ENCODE measurements around the gene MPP4. TPM values are rescaled to one million over a fixed set of nuclear protein-coding genes. Genes with fewer than 3 reads are reported as not detected.

MPP4 gene
- total and polyA plus RNA-seq, 2 donors from 2014 or later, result 0.19 TPM; not detected in 1

DNA sequence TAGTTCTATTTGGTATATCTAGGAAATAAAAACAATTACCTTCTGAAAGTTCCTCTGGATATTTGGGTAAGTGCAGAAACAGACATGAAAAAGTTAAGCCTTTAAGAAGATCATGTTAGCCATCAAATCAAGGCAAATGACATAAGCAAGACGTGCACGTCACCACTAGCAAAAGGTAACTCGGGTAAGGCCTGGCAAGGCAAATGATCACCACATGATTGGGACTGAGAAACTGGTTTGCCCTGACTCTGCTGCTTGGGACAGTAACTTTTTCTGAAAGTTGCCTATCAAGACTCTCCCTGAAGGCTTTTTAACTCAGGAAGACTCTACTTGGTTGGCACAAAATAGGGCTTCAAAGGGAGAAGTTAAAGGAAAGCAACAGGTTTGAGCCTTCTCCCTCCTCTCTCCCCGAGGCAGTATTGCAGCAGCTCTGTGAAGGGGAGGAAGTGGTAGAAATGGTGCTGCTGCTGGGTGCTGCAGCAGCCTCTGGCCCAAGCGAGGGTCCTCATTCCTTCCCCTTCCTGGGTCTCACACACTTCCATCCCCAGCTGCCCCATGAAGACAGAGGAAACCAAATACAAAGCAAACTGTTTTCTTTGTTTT is 38.0 kb downstream of the MPP4 start:
- Histone ChIP-seq H3K9ac (ENCODE audit: low read length in 3 of 3) (no peak overlapping the region), H3K27ac (ENCODE audit: low read depth in 2 of 2, low read length in 2 of 2) (no peak overlapping the region), H3K4me1 (ENCODE audit: control insufficient read depth in 2 of 3, insufficient read depth in 2 of 3, low read depth in 1 of 3, low read length in 3 of 3) (no peaks in the 10 kb centered on the region), H3K9me3 (ENCODE audit: control insufficient read depth in 2 of 3, insufficient read depth in 1 of 3, low read length in 3 of 3) (no peaks in the 10 kb centered on the region), H3K4me3 (ENCODE audit: low read length in 3 of 3) (no peak overlapping the region), H3K27me3 (ENCODE audit: control insufficient read depth, insufficient read depth, low read length) (no peaks in the 10 kb centered on the region), H3K36me3 (ENCODE audit: control insufficient read depth in 2 of 3, insufficient read depth in 3 of 3, low read length in 3 of 3) (no peaks in the 10 kb centered on the region)
- TF ChIP-seq, protein P1, sequence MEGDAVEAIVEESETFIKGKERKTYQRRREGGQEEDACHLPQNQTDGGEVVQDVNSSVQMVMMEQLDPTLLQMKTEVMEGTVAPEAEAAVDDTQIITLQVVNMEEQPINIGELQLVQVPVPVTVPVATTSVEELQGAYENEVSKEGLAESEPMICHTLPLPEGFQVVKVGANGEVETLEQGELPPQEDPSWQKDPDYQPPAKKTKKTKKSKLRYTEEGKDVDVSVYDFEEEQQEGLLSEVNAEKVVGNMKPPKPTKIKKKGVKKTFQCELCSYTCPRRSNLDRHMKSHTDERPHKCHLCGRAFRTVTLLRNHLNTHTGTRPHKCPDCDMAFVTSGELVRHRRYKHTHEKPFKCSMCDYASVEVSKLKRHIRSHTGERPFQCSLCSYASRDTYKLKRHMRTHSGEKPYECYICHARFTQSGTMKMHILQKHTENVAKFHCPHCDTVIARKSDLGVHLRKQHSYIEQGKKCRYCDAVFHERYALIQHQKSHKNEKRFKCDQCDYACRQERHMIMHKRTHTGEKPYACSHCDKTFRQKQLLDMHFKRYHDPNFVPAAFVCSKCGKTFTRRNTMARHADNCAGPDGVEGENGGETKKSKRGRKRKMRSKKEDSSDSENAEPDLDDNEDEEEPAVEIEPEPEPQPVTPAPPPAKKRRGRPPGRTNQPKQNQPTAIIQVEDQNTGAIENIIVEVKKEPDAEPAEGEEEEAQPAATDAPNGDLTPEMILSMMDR (IDR thresholded peaks at IDR 0.05; ENCODE audit: borderline replicate concordance, extremely low read depth, insufficient read depth), result no peak
- FAIRE-seq (no peak), DNase-seq (no peak)
- intact Hi-C loops (cut with DNase I), result no loop called here

DNA sequence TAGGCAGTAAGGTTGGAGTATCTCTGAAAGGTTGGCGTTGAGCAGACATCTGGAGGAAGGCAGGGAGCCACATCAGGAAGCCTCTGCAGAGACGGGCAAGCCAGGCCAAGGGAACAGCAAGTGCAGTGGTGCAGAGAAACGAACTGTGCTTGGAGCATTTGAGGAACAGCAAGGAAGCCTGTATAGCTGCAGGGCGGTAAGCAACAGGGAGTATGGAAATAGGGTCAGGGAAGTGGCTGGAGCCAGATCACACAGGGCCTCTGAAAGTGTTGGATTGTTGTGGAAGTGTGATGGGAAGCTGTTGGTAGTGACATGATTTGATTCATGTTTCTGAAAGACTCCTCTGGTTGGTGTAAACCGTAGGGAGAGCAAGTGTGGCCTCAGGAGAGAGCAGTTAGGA is 41.7 kb downstream of the MPP4 start:
- Histone ChIP-seq H3K27ac (ENCODE audit: low read depth in 2 of 2, low read length in 2 of 2) (no peak overlapping the region), H3K9ac (ENCODE audit: low read length in 3 of 3) (no peak overlapping the region), H3K27me3 (ENCODE audit: control insufficient read depth, insufficient read depth, low read length) (no peaks in the 10 kb centered on the region), H3K4me1 (ENCODE audit: control insufficient read depth in 2 of 3, insufficient read depth in 2 of 3, low read depth in 1 of 3, low read length in 3 of 3) (no peaks in the 10 kb centered on the region), H3K4me3 (ENCODE audit: low read length in 3 of 3) (no peak overlapping the region), H3K9me3 (ENCODE audit: control insufficient read depth in 2 of 3, insufficient read depth in 1 of 3, low read length in 3 of 3) (no peaks in the 10 kb centered on the region), H3K36me3 (ENCODE audit: control insufficient read depth in 2 of 3, insufficient read depth in 3 of 3, low read length in 3 of 3) (no peaks in the 10 kb centered on the region)
- intact Hi-C loops (cut with DNase I), result no loop called here
- FAIRE-seq (no peak), DNase-seq (no peak)
- TF ChIP-seq, protein P1 (IDR thresholded peaks at IDR 0.05; ENCODE audit: borderline replicate concordance, extremely low read depth, insufficient read depth), result no peak

DNA sequence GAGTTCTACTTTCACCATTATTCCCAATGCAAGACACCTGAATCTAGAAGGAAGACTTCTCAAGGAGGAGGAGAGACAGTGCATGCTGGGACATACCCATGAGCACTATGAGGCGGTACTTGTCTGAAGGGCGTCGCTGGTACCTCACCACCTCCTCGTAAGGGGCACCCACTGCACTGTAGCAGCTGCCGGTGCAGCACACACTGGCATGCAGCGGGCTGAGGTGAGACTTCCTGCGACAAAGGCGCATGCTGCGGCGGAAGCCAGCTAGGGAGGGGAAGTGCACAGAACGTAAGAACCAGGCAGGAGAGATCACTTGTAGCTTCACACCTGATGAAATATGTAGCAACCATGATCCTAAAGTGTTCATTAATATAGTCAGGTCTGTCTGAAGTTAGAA is 42.3 kb downstream of the MPP4 start:
- H3K36me3 ChIP-seq (ENCODE audit: control insufficient read depth in 2 of 3, insufficient read depth in 3 of 3, low read length in 3 of 3), result no peaks in the 10 kb centered on the region
- H3K27ac ChIP-seq (ENCODE audit: low read depth in 2 of 2, low read length in 2 of 2), result no peak overlapping the region
- no peaks in the 10 kb centered on the region for H3K9me3 ChIP-seq (ENCODE audit: control insufficient read depth in 2 of 3, insufficient read depth in 1 of 3, low read length in 3 of 3)
- no peaks in the 10 kb centered on the region for H3K27me3 ChIP-seq (ENCODE audit: control insufficient read depth, insufficient read depth, low read length)
- no peak overlapping the region for H3K4me3 ChIP-seq (ENCODE audit: low read length in 3 of 3)
- DNase-seq, result no peak
- TF ChIP-seq, protein P1 (IDR thresholded peaks at IDR 0.05; ENCODE audit: borderline replicate concordance, extremely low read depth, insufficient read depth), result no peak
- no peak for FAIRE-seq
- H3K9ac ChIP-seq (ENCODE audit: low read length in 3 of 3), result no peak overlapping the region
- H3K4me1 ChIP-seq (ENCODE audit: control insufficient read depth in 2 of 3, insufficient read depth in 2 of 3, low read depth in 1 of 3, low read length in 3 of 3), result no peaks in the 10 kb centered on the region
- intact Hi-C loops (cut with DNase I), result no loop called here

All from kidney (tissue), 14 donors.